SK-N-MC (cell line): ENCODE measurements around the gene NYAP2.

Source experiments
- EZH2 ChIP-seq: fragments of 200-600 bp; sonication (generic); IDR thresholded peaks from one replicate; pipeline ENCODE4 v1.6.1; 2017; ENCODE audit warnings: antibody characterized with exemption
- POLR2AphosphoS5 ChIP-seq: IDR thresholded peaks from 2 replicates; pipeline ENCODE4 v1.6.1; 2012; ENCODE audit warnings: mild to moderate bottlenecking, low read depth, low read length, borderline replicate concordance

DNA sequence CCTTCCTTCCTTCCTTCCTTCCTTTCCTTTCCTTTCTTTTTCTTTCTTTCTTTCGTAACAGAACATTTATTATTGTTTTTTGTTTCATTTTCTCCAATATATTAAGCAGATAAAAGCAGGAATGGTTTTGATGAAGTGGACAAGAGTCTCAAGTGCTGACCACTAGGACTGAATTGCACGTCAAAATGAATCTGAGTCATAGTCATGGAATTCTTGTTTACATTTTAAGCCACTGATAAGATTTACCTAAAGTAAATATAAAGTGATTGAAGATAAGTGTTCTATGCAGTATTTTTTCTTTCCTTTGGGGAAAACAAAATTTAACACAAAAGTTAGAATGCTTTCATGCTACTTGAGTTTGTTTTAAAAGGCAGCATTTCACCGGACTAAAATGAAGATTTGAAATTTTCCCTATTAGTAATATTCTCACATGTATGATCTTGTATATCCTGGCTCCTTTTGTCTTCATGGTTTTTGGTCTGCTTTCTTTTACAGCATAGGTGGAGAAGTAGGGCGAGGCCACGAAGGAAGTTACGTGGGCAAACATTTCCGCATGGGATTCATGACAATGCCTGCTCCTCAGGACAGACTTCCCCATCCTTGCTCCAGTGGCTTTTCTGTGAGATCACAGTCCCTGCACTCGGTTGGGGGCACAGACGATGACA, 113.5 kb downstream of the NYAP2 start:
- TF ChIP-seq EZH2: no peak
- no peak for TF ChIP-seq POLR2AphosphoS5
